G401 (cell line): ENCODE measurements around the gene OR2V2. TPM values are rescaled to one million over a fixed set of nuclear protein-coding genes. Genes with fewer than 3 reads are reported as not detected.
"Not testable (repeated sequence)": the region's sequence is repeated elsewhere in the genome, so short reads cannot be mapped to it uniquely, and the experiment has no call there.

Experiments used
- DNase-seq: peaks from one replicate; pipeline ENCODE4 v3.0.0-alpha.2; 2015; ENCODE audit warnings: low spot score
- in situ Hi-C: cut with HindIII; loops from 2 replicates; pipeline ENCODE4 v1.10.0; 2016; ENCODE audit warnings: low sequenced_read_pairs, mixed read lengths
- total RNA-seq: library from RNA; depleted of rRNA; stranded (reverse); fragments of >200 nt; shearing (Covaris generic); gene quantifications from 2 replicates; pipeline ENCODE4 v1.2.3, GENCODE V29; 2014; rRNA removed

OR2V2 gene
- total RNA-seq, result not detected in 2 replicates

- in situ Hi-C loops, result not testable (repeated sequence)
Observed at GRCh38 chr5:181146927-181147636, at the start of gene OR2V2. Gene OR2V2 (plus strand): TSS chr5:181147586. CDS start chr5:181154943, 7,357 bp downstream.

DNA sequence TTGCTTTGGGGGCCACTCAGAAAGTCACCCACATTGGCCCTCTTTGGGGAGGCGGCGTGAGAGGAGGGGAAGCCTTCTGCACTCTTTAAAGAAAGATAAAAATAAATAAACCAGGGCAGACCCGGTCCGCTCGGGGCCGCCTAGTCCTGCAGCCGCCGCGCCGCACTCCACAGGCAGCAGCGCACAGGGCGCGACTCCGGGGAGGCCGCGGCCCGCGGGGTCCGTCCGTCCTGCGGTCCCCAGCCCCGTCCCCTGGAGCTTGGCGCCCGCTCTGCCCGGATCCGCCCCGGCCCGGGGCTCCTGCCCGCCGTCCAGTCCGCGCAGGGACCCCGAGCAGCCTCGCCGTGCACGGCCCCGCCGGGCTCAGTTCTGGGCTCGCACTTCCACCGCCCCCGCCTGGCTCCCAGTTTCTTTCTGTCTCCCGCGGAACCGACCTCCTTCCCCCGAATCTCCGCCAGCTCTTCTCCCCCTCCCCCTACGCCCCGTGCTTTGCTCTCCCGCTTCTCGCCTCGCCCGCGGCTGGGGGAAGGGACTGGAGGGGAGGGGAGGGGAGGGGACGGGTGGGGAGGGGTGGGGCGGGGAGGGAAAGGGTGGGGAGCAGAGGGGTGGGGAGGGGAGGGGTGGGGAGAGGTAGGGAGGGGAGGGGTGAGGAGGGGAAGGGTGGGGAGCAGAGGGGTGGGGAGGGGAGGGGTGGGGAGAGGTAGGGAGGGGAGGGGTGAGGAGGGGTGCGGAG lies 49.5 kb upstream of the OR2V2 start:
- in situ Hi-C loops, DNase-seq: not testable (repeated sequence)

More at GRCh38 chr5:181146927-181147636, at the start of gene OR2V2:
- not testable (repeated sequence) for DNase-seq

DNA sequence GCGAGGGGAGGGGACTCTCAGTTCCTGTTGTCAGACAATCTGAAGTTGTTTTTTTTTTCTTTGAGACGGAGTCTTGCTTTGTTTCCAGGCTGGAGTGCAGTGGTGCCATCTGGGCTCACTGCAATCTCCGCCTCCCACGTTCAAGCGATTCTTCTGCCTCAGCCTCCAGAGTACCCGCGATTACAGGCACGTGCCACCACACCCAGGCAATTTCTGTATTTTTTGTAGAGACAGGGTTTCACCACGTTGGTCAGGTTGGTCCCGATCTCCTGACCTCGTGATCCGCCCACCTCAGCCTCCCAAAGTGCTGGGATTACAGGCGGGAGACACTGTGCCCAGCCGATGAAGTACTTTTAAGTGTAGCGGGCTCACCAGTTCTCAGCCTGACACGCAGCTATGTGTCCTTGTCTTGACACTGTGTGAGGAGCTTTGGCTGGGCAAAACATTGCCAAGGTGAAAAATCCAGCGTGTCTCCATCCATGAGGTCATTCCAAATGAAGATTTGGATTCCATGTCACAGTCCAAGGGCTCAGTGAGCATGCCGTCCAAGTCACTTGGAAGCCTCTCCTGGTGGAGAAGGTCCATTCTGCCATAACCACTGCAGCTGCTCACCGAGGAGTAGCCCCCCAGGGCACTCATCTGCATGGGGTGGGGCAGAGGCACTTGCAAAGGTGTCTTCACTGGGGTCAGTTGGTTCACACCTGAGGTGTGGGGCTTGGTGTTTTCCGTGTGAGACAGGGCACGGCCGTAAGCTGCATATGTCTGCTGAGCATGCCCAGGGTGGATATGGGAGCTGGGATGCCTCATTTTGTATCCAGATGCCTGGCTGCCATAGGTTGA lies 48.4 kb upstream of the OR2V2 start:
- DNase-seq, result peak; percentile 7
- in situ Hi-C loops, result no loop called here

DNA sequence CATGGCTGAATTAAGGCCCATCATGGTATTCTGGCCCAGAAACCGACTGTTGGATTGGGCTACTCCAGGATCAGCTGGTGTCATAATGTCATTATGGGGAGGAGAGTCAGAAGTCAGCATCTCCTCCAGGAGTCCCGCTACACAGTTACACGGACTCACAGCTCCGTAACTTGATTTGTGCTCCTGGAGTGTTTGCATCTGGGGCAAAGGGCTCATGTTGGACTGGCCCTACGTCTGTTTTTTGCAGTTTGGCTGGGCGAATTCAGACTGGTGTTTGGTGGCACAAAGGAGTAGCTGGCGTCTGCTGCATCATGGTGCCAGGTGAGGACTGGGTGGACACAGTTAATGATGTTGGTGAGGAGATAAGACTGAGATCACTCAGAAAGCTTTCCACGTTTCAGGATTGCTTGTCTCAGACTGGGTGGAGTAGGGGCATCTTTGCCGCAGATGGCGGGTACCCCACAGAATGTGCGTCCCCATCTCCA lies 47.7 kb upstream of the OR2V2 start:
- DNase-seq, result peak; percentile 5
- in situ Hi-C loops, result no loop called here

- in situ Hi-C loops, result no loop called here
- DNase-seq, result peak; percentile 25
Observed at GRCh38 chr5:181100121-181100875, 47.1 kb upstream of the OR2V2 start.

- DNase-seq, in situ Hi-C loops: not testable (repeated sequence)
Observed at GRCh38 chr5:181101030-181101641, 46.2 kb upstream of the OR2V2 start.

- DNase-seq, in situ Hi-C loops: not testable (repeated sequence)
Observed at GRCh38 chr5:181101930-181102674, 45.3 kb upstream of the OR2V2 start.

GRCh38 chr5:181104259-181104568 lies 43.2 kb upstream of the OR2V2 start:
- in situ Hi-C loops, DNase-seq: not testable (repeated sequence)

GRCh38 chr5:181104606-181105390 lies 42.6 kb upstream of the OR2V2 start:
- DNase-seq, in situ Hi-C loops: not testable (repeated sequence)

GRCh38 chr5:181105391-181106025 lies 41.9 kb upstream of the OR2V2 start:
- in situ Hi-C loops, result no loop called here
- DNase-seq, result no peak

GRCh38 chr5:181107699-181108098 lies 39.7 kb upstream of the OR2V2 start:
- DNase-seq, result no peak
- in situ Hi-C loops, result no loop called here

GRCh38 chr5:181108578-181109165 lies 38.7 kb upstream of the OR2V2 start:
- DNase-seq, result no peak
- in situ Hi-C loops, result no loop called here

DNA sequence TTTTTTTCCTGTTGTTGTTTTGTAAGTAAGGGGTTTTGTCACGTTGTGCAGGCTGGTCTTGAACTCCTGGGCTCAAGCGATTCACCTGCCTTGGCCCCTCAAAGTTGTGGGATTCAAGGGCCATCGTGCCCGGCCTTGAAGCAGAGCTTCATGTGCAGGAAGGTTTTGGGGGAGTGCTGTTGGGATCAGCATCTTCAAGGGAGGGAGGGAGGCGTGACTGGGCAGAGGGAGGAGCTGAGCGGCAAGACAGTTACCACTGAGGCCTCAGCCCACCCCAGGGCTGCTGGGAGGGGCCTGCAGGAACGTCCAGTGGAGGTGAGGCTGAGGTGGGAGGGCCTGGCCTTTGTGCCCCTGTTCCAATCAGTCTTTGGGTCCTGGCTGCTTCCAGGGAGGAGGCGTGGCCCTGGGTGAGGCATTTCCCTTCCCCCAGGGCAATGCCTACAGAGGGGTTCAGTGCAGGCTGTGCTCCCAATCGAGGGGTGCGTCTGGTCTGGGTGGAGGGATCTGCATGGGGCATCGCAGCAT lies 37.8 kb upstream of the OR2V2 start:
- no peak for DNase-seq
- in situ Hi-C loops, result no loop called here

GRCh38 chr5:181111010-181111409 lies 36.4 kb upstream of the OR2V2 start:
- no peak for DNase-seq
- in situ Hi-C loops, result no loop called here

DNA sequence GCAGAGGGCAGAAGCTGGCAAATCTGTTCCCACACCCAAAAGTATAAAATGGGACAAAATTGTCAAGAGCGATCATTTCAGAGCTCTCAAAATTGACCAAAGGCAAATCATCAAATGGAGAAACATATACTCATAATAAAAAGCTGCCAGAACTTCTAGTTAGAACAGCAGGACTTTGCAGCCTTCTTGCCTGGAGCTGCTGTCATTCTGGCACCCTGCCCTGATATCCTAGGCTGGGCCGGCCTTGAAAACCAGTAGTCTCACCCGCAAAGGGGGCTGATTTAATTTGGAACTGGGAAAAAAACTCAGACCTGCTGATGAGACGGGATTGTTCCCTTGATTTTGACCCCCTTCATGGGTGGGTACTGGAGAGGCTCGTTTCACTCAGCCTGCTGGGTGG lies 34.9 kb upstream of the OR2V2 start:
- DNase-seq, result no peak
- in situ Hi-C loops, result no loop called here

- in situ Hi-C loops, DNase-seq: not testable (repeated sequence)
Observed at GRCh38 chr5:181113572-181113971, 33.8 kb upstream of the OR2V2 start.
